HEK293T (cell line): ENCODE data around the gene CGNL1.

Source experiments
- BHLHE40 ChIP-seq: fragments of 450-650 bp; IDR thresholded peaks from 2 replicates; pipeline ENCODE4 v1.6.1; 2016; ENCODE audit warnings: mild to moderate bottlenecking, moderate library complexity, borderline replicate concordance
- LEF1 ChIP-seq: fragments of 450-650 bp; IDR thresholded peaks from 2 replicates; pipeline ENCODE4 v1.6.1; 2017; ENCODE audit warnings: mild to moderate bottlenecking, borderline replicate concordance
- PKNOX1 ChIP-seq: fragments of 450-650 bp; IDR thresholded peaks from 2 replicates; pipeline ENCODE4 v1.6.1; 2016
- SP1 ChIP-seq: fragments of 450-650 bp; IDR thresholded peaks from 2 replicates; pipeline ENCODE4 v1.6.1; 2017
- TARDBP ChIP-seq: fragments of 450-650 bp; IDR thresholded peaks from 2 replicates; pipeline ENCODE4 v1.6.1; 2016
- ZNF384 ChIP-seq: fragments of 450-650 bp; IDR thresholded peaks from 2 replicates; pipeline ENCODE4 v1.6.1; 2016

DNA sequence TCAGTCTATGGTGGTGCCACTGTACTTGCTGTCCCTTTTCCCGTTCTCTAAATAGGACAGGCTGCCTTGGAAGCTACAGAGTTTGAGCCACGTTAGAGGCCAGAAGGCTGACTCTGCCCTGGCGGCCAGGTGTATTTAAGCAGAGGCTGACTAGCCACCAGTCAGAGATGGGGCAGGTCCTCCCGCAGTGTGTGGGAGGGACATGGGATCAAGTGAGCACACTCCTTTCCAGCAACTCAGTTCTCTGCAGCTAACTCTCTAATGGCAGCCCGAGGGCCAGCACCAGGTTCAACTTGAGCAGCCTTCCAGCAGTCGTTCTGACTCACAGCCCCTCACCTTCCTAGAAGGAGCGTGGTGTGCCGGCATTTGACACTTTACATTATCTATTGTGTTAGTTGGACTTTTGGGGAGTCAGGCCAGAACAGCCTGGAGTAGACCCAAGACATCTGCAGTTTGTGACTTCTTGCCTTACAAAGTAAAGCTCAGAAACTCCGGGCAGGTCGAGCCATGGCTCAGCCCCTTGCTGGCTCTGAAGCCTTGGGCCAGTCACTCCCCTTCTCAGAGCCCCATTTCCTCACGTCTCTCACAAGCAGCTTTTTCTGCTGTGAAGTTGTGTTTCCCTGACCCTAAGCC is 168.7 kb downstream of the CGNL1 start:
- TF ChIP-seq PKNOX1: no peak
- no peak for TF ChIP-seq ZNF384
- no peak for TF ChIP-seq LEF1
- no peak for TF ChIP-seq BHLHE40
- TF ChIP-seq SP1: no peak
- TF ChIP-seq TARDBP: no peak
